Measurements from ENCODE around the gene OSBPL10. TPM values are rescaled to one million over a fixed set of nuclear protein-coding genes. Genes with fewer than 3 reads are reported as not detected.

OSBPL10 gene
- polyA plus RNA-seq, 2 of the 4 experiments (the other 2 are of a cell fraction), result 9.2 to 17.0 TPM

DNA sequence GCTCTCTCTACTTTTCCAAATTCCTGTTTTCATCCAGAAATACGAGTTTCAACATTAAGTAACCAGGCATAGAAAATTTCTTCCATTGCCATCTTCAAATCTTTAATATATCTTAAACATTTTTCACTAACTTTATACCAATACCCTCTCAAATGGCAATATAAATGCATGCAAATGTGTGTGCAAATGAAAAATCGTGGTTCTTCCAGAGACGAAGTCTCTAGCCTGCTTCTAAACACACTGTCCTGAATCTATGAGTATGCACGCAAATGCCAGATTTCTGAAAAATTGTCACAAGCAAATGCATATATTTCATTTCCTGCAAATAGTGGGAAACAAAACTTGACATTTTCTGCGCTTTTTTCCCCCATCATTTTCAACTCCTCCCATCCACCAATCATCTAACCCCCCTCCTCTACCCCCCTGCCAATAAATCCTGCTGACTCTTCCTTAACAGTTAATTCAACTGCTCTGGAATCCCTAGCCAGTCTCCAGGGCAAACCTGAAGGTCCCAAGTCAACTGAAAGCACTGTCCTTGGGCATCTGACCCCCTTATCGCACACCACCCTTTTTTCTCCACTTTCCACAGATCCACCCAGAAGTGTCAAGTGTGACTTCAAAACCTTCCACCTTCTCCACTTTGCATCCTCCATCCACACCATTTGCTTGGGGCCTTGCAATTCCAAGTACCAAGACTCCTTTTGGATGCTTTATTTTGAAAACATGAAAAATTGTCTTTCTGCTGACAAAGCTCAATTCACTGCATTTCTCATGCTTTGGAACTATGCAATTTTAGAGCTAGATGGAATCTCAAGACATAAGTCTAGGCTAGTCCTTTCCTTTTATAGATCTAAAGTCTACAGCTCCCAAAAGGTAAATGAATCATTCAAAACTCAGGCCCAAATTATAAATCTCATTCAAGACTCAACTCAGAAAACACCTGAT lies 144.7 kb downstream of the OSBPL10 start:
- FAIRE-seq, result no peak
- no peak for DNase-seq (ENCODE audit: low read depth in 1 of 2, low spot score in 1 of 2)
- 87% methylated on average over 6 of the region's 6 CpGs for WGBS (ENCODE audit: missing lambda C conversion rate)
- Histone ChIP-seq H3K4me3 (no peak overlapping the region), H3K27ac (no peak overlapping the region), H3K4me2 (no peak overlapping the region), H3K9me3 (no peaks in the 10 kb centered on the region), H3K4me1 (peaks cover 14% of the 10 kb centered on the region)
- ATAC-seq, result no peak
- TF ChIP-seq SMC3 (IDR thresholded peaks at IDR 0.05) (no peak), MAFK (IDR thresholded peaks at IDR 0.05; ENCODE audit: partially characterized antibody) (peak; percentile 87)
- ChIA-PET CTCF (no interaction called here), POLR2A (no interaction called here)

DNA sequence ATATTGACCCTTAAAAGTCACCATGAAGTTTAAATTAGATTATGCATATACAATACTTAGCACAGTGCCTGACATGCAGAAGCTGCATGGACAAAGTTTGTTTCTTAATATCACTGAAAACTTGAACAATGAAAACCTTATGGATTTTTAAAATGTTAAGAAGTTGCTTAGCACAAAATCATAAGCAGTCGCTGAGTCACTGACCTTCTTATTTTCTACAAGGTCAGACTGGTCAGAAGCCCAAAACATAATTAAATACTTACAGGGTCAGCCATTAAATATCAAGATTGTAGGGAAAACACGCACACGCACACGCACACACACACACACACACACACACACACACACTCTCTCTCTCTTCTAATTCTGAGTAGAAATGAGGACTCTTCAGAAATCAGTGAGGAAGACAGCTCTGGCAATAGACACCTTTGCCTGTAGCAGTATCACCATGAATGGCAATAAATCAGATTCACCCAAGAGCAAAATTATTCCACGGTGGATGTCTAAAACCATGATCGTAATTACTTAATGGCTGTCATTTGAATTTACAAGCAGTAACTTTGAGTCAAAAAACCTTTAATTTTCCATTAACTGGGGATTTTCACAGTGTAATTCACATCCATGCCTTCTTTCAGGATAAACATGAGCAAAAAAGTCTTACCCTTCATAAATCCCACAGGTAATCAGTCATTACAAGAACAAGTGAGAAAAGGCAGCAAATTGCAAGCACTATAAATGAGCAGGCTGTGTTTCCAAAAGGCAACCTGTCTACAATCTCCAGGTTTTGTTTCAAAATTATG lies 147.5 kb downstream of the OSBPL10 start:
- Histone ChIP-seq H3K4me3 (no peak overlapping the region), H3K9me3 (no peaks in the 10 kb centered on the region), H3K4me1 (peaks cover 4% of the 10 kb centered on the region; the same call in 2 of the 3 replicates), H3K4me2 (no peak overlapping the region), H3K27ac (no peak overlapping the region)
- ATAC-seq, result no peak
- no peak for FAIRE-seq
- ChIA-PET CTCF (interaction anchor here (1.0 to 2.1 kb wide), 2 partner anchors 149 to 185 kb away, joined by 3 to 6 read pairs; no protein-coding TSS in a partner anchor), POLR2A (no interaction called here)
- DNase-seq (ENCODE audit: low read depth in 1 of 2, low spot score in 1 of 2), result no peak
- TF ChIP-seq JUNB (IDR thresholded peaks at IDR 0.05) (no peak), CBX2 (IDR thresholded peaks at IDR 0.05; ENCODE audit: borderline replicate concordance, low read depth) (no peak), RARB (CRISPR knock-in tag; IDR thresholded peaks at IDR 0.05) (no peak), SREBF2 (IDR thresholded peaks at IDR 0.05) (no peak), PHF8 (IDR thresholded peaks at IDR 0.05; ENCODE audit: borderline replicate concordance, low read depth) (no peak), HOXA7 (CRISPR knock-in tag; IDR thresholded peaks at IDR 0.05) (no peak), TFCP2L1 (CRISPR knock-in tag; IDR thresholded peaks at IDR 0.05) (no peak), HDAC2 (IDR thresholded peaks at IDR 0.05) (no peak), ZNF302 (CRISPR knock-in tag; IDR thresholded peaks at IDR 0.05) (no peak)
- TF ChIP-seq, protein P1, sequence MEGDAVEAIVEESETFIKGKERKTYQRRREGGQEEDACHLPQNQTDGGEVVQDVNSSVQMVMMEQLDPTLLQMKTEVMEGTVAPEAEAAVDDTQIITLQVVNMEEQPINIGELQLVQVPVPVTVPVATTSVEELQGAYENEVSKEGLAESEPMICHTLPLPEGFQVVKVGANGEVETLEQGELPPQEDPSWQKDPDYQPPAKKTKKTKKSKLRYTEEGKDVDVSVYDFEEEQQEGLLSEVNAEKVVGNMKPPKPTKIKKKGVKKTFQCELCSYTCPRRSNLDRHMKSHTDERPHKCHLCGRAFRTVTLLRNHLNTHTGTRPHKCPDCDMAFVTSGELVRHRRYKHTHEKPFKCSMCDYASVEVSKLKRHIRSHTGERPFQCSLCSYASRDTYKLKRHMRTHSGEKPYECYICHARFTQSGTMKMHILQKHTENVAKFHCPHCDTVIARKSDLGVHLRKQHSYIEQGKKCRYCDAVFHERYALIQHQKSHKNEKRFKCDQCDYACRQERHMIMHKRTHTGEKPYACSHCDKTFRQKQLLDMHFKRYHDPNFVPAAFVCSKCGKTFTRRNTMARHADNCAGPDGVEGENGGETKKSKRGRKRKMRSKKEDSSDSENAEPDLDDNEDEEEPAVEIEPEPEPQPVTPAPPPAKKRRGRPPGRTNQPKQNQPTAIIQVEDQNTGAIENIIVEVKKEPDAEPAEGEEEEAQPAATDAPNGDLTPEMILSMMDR (IDR thresholded peaks at IDR 0.05), result no peak
- TF ChIP-seq, protein P2, sequence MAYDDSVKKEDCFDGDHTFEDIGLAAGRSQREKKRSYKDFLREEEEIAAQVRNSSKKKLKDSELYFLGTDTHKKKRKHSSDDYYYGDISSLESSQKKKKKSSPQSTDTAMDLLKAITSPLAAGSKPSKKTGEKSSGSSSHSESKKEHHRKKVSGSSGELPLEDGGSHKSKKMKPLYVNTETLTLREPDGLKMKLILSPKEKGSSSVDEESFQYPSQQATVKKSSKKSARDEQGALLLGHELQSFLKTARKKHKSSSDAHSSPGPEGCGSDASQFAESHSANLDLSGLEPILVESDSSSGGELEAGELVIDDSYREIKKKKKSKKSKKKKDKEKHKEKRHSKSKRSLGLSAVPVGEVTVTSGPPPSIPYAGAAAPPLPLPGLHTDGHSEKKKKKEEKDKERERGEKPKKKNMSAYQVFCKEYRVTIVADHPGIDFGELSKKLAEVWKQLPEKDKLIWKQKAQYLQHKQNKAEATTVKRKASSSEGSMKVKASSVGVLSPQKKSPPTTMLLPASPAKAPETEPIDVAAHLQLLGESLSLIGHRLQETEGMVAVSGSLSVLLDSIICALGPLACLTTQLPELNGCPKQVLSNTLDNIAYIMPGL (CRISPR knock-in tag; IDR thresholded peaks at IDR 0.05; ENCODE audit: borderline replicate concordance), result no peak
- TF ChIP-seq, protein P3, sequence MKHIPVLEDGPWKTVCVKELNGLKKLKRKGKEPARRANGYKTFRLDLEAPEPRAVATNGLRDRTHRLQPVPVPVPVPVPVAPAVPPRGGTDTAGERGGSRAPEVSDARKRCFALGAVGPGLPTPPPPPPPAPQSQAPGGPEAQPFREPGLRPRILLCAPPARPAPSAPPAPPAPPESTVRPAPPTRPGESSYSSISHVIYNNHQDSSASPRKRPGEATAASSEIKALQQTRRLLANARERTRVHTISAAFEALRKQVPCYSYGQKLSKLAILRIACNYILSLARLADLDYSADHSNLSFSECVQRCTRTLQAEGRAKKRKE (CRISPR knock-in tag; IDR thresholded peaks at IDR 0.05; ENCODE audit: low read depth), result no peak
- WGBS (ENCODE audit: missing lambda C conversion rate), result 60% methylated on average over 6 of the region's 6 CpGs

DNA sequence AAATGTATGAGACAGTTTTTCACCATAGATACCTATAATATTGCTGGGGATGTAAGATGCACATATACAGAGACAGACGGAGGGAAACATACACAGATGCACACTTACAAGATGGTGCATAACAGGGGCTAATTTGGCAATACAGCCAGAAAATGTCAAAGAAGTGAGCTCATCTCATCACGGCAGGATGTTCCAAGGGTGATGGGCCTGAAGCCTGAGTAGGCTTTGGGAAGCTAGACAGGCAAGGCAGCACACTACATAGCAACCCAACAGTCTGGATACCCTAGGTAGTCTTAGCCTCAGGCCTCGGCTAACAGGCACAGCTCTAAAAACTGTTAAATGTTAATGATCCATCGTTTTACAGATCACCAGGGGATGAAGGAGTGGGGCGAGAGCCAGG lies 148.5 kb downstream of the OSBPL10 start:
- ATAC-seq (no peak), FAIRE-seq (no peak), DNase-seq (ENCODE audit: low read depth in 1 of 2, low spot score in 1 of 2) (no peak)
- no peaks in the 10 kb centered on the region for H3K9me3 ChIP-seq
- no peak overlapping the region for H3K4me3 ChIP-seq
- H3K4me2 ChIP-seq, result no peak overlapping the region
- WGBS (ENCODE audit: missing lambda C conversion rate), result 69% methylated on average over 5 of the region's 5 CpGs
- no peak for TF ChIP-seq SMC3 (IDR thresholded peaks at IDR 0.05)
- TF ChIP-seq GATA3 (IDR thresholded peaks at IDR 0.05; ENCODE audit: borderline replicate concordance), result no peak
- TF ChIP-seq FOXS1 (CRISPR knock-in tag; IDR thresholded peaks at IDR 0.05), result no peak
- TF ChIP-seq FOSB (CRISPR knock-in tag; IDR thresholded peaks at IDR 0.05), result no peak
- TF ChIP-seq, protein P4, sequence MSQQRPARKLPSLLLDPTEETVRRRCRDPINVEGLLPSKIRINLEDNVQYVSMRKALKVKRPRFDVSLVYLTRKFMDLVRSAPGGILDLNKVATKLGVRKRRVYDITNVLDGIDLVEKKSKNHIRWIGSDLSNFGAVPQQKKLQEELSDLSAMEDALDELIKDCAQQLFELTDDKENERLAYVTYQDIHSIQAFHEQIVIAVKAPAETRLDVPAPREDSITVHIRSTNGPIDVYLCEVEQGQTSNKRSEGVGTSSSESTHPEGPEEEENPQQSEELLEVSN (IDR thresholded peaks at IDR 0.05; ENCODE audit: borderline replicate concordance, low read depth), result no peak
- no peak for TF ChIP-seq ESRRA (IDR thresholded peaks at IDR 0.05; ENCODE audit: borderline replicate concordance, low read length)
- no peak for TF ChIP-seq CEBPB (IDR thresholded peaks at IDR 0.05)
- TF ChIP-seq HDAC2 (IDR thresholded peaks at IDR 0.05), result no peak
- TF ChIP-seq CHD4 (IDR thresholded peaks at IDR 0.05; ENCODE audit: borderline replicate concordance), result no peak
- no peak for TF ChIP-seq HOXB5 (CRISPR knock-in tag; IDR thresholded peaks at IDR 0.05)
- TF ChIP-seq RFX5 (IDR thresholded peaks at IDR 0.05), result no peak
- H3K4me1 ChIP-seq, result peaks cover 4% of the 10 kb centered on the region; the same call in 1 of the 3 replicates
- CTCF ChIA-PET, result interaction anchor here (1.0 to 2.1 kb wide), 4 partner anchors 9 to 186 kb away, joined by 3 to 6 read pairs (median 4); no protein-coding TSS in a partner anchor
- H3K27ac ChIP-seq, result no peak overlapping the region
- POLR2A ChIA-PET, result no interaction called here

Measured in A549 (cell line).